ENCODE data around the gene MANSC1.

The MANSC1 gene

DNA sequence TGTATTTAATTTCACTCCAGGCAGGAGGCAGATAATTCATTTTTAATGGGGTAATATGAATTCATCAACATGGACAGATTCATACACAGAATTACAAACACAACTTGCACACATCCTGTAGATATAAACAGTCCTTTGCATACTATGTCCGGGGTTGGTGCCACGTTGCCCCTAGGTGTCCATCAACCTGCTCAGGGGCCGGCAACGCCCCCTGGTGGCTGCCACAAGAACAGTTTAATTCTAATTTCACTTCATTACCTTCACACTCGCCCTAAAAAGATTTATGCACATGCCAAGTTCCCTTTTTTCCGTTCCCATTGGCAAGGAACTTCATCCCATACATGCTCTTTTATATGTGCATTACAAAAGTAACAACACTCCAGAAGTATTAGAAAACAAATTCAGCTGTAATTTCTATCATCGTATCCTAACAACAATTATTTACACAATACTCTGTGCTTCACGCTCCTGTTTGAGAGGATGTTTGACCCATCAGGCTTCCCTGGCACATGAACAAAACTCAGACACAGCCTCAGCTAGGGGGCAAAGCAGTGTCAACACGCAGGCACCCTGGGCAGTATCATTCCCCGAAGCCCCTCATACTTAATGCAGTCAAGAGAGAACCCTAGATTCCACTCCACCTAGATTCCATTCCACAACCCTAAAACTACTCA lies 15.5 kb downstream of the MANSC1 start:
- no peak overlapping the region for H3K27ac Mint-ChIP-seq

DNA sequence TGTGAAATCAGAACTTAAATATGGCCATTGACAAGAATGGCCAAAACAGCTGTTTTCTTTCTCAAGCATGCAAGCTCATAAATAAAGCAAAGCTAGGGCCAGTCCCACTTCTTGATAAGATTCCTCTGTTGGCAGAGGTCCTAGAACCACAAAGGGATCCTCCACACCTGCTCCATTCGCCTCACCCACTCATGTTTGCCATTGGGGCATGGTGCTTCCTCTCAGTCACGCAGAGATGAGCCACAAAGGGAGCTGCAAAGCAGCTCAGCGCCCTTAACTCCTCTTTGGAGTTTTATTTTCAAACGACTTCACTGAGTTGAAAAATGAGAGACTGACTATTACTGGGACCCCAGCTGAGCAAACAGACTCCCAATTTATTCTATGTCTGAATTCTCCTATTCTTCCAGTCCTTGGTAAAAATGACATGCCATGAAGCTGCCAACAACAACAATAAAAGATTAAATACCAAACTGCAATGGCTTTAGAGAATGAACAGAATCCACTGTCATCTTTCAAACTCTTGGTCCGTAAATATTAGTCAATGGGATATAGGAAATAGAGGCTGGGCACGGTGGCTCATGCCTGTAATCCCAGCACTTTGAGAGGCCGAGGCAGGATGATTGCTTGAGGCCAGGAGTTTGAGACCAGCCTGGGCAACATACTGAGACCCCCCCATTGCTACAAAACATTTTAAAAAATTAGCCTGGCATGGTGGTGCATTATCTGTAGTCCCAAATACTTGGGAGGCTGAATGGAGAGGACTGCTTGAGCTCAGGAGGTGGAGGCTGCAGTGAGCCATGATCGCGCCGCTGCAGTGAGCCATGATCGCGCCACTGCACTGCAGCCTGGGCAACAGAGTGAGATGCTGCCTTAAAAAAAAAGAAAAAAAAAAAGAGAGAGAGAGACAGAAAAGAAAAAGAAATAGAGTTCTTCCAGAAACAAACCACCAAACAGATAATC lies 16.4 kb downstream of the MANSC1 start:
- H3K27ac Mint-ChIP-seq = no peak overlapping the region
- TF ChIP-seq, protein P1, sequence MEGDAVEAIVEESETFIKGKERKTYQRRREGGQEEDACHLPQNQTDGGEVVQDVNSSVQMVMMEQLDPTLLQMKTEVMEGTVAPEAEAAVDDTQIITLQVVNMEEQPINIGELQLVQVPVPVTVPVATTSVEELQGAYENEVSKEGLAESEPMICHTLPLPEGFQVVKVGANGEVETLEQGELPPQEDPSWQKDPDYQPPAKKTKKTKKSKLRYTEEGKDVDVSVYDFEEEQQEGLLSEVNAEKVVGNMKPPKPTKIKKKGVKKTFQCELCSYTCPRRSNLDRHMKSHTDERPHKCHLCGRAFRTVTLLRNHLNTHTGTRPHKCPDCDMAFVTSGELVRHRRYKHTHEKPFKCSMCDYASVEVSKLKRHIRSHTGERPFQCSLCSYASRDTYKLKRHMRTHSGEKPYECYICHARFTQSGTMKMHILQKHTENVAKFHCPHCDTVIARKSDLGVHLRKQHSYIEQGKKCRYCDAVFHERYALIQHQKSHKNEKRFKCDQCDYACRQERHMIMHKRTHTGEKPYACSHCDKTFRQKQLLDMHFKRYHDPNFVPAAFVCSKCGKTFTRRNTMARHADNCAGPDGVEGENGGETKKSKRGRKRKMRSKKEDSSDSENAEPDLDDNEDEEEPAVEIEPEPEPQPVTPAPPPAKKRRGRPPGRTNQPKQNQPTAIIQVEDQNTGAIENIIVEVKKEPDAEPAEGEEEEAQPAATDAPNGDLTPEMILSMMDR (IDR thresholded peaks at IDR 0.05) = no peak
- peaks cover 9% of the 10 kb centered on the region for H3K27me3 Mint-ChIP-seq (ENCODE audit: low read depth, poor library complexity)
- DNase-seq = no peak
- H3K36me3 Mint-ChIP-seq (ENCODE audit: low read depth) = no peaks in the 10 kb centered on the region
- H3K4me1 Mint-ChIP-seq = peaks cover 45% of the 10 kb centered on the region
- no peak overlapping the region for H3K4me3 Mint-ChIP-seq
- H3K9me3 Mint-ChIP-seq = no peaks in the 10 kb centered on the region

More for the DNA sequence above, 15.5 kb downstream of the MANSC1 start:
- Mint-ChIP-seq H3K9me3 (no peaks in the 10 kb centered on the region), H3K4me3 (no peak overlapping the region), H3K36me3 (ENCODE audit: low read depth) (no peaks in the 10 kb centered on the region), H3K4me1 (peaks cover 45% of the 10 kb centered on the region), H3K27me3 (ENCODE audit: low read depth, poor library complexity) (peaks cover 17% of the 10 kb centered on the region)
- peak; percentile 63 for DNase-seq
- TF ChIP-seq, protein P1 (IDR thresholded peaks at IDR 0.05) = peak; percentile 90

DNA sequence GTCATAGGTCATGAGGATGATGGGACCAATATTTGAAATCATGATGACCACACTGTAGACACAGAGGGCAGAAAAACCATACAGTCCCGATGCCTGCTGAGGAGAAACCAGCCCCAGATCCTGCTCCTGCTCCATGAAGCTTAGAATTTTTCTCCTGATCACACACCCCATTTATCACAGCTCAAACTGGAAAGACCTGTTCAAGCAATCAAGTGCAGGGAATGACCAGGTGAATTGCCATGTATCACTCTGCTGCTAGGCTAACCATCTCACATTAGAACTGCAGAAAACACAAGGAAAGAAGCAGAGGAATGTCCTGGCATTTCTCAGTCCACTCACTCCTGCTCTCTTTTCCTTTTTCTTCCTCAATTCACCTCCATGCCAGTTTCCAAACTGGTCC lies 18.1 kb downstream of the MANSC1 start:
- Mint-ChIP-seq H3K4me3 (no peak overlapping the region), H3K9me3 (no peaks in the 10 kb centered on the region), H3K36me3 (ENCODE audit: low read depth) (no peaks in the 10 kb centered on the region), H3K4me1 (peaks cover 45% of the 10 kb centered on the region), H3K27ac (peak overlapping the region; percentile 47), H3K27me3 (ENCODE audit: low read depth, poor library complexity) (peaks cover 6% of the 10 kb centered on the region)
- TF ChIP-seq, protein P1 (IDR thresholded peaks at IDR 0.05) = no peak
- no peak for DNase-seq

DNA sequence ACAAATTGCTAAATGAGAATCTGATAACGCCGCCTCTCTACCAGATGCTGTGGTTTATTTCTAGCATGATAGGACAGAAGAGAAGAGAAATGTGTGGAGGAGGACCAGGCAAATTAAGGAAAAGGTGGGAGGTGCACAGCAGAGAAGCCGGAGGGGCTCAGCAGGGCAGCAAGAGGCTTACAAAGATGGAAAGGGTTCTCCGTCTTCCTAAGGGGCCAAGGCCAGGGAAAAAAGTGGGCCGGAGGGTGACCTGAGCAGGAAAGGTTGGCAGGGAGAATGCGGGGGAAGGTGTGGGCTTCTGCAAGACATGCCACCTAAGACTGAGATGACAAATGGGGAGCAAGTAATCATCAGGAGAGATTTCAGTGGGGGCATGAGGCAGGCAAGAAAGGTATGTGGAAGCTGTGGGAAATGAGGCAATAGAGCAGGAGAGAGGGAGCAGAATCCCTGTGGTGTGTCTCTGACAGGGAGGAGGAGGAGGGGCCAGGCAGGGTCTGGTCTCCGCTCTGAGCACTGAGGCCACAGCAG lies 18.7 kb downstream of the MANSC1 start:
- peaks cover 6% of the 10 kb centered on the region for H3K27me3 Mint-ChIP-seq (ENCODE audit: low read depth, poor library complexity)
- TF ChIP-seq, protein P1 (IDR thresholded peaks at IDR 0.05) = no peak
- H3K9me3 Mint-ChIP-seq = no peaks in the 10 kb centered on the region
- H3K4me3 Mint-ChIP-seq = peak overlapping the region; percentile 8
- H3K4me1 Mint-ChIP-seq = peaks cover 44% of the 10 kb centered on the region
- H3K27ac Mint-ChIP-seq = peak overlapping the region; percentile 81
- H3K36me3 Mint-ChIP-seq (ENCODE audit: low read depth) = no peaks in the 10 kb centered on the region
- DNase-seq = peak; percentile 36

DNA sequence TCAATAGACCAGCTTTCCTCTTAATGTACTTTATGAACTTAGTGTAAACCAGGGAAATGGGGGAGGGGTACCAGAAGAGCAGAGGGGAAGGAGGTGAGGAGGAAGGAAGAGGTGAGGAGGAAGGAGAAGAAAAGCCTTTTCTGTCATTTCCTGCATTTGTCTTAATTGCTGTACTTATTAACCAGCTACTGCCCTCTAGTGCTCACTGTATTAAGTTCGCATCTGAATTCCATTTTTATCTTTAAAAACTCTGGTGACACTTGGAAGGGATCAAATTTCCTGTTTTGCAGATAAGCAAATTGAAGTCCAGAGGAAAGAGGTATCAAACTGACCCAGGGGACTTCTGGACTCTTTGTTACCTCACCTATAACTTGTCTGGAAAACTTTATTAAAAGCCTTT lies 22.2 kb downstream of the MANSC1 start:
- DNase-seq = no peak
- no peak overlapping the region for H3K27ac Mint-ChIP-seq
- TF ChIP-seq, protein P1 (IDR thresholded peaks at IDR 0.05) = peak; percentile 63

More for the DNA sequence above, 22.2 kb downstream of the MANSC1 start:
- H3K27me3 Mint-ChIP-seq (ENCODE audit: low read depth, poor library complexity) = peaks cover 3% of the 10 kb centered on the region
- no peaks in the 10 kb centered on the region for H3K36me3 Mint-ChIP-seq (ENCODE audit: low read depth)
- no peaks in the 10 kb centered on the region for H3K9me3 Mint-ChIP-seq
- no peak overlapping the region for H3K4me3 Mint-ChIP-seq
- H3K4me1 Mint-ChIP-seq = peaks cover 35% of the 10 kb centered on the region

All from nephron progenitor cell (in vitro differentiated cells).